SKM-1 (cell line): ENCODE data around the gene CSNK1G1.
"Not testable (repeated sequence)": the region's sequence is repeated elsewhere in the genome, so short reads cannot be mapped to it uniquely, and the experiment has no call there.

Source experiments
- DNase-seq: peaks from one replicate; lab custom pipeline; 2025; ENCODE audit not compliant: unreplicated experiment; lab: John Stamatoyannopoulos, UW

CSNK1G1 gene

GRCh38 chr15:64355944-64356709, at the start of gene CSNK1G1:
Gene CSNK1G1 (minus strand): TSS chr15:64356173. CDS start chr15:64300499, 55,674 bp downstream.
- DNase-seq: peak; percentile 92

- DNase-seq: no peak
These were observed 44.6 kb upstream of the CSNK1G1 start for GRCh38 chr15:64400583-64400982.

GRCh38 chr15:64398575-64398974, 42.6 kb upstream of the CSNK1G1 start:
- no peak for DNase-seq

GRCh38 chr15:64396789-64397188, 40.8 kb upstream of the CSNK1G1 start:
- no peak for DNase-seq

- not testable (repeated sequence) for DNase-seq
These were observed 36.5 kb upstream of the CSNK1G1 start for GRCh38 chr15:64392471-64392870.

- DNase-seq: no peak
These were observed 33.1 kb upstream of the CSNK1G1 start for GRCh38 chr15:64389036-64389435.

GRCh38 chr15:64387562-64388168, 31.7 kb upstream of the CSNK1G1 start, which contains the start of gene TRIP4:
Gene TRIP4 (plus strand): TSS chr15:64387836. CDS start chr15:64387864, 28 bp downstream.
- DNase-seq: peak; percentile 97

GRCh38 chr15:64386291-64386690, 30.3 kb upstream of the CSNK1G1 start:
- no peak for DNase-seq

- no peak for DNase-seq
These were observed 27.8 kb upstream of the CSNK1G1 start for GRCh38 chr15:64383760-64384159.

- peak; percentile 93 for DNase-seq
These were observed 25.2 kb upstream of the CSNK1G1 start, which contains the start of gene PCLAF for GRCh38 chr15:64381000-64381751. Gene PCLAF (minus strand): TSS chr15:64381441. CDS start chr15:64381371, 70 bp downstream.

- not testable (repeated sequence) for DNase-seq
These were observed 24.3 kb upstream of the CSNK1G1 start for GRCh38 chr15:64380130-64380870.

GRCh38 chr15:64379216-64379960, 23.4 kb upstream of the CSNK1G1 start:
- DNase-seq: no peak

GRCh38 chr15:64373360-64373759, 17.4 kb upstream of the CSNK1G1 start:
- no peak for DNase-seq

GRCh38 chr15:64371383-64371782, 15.4 kb upstream of the CSNK1G1 start:
- DNase-seq: not testable (repeated sequence)

GRCh38 chr15:64369078-64369607, 13.2 kb upstream of the CSNK1G1 start:
- DNase-seq: no peak

GRCh38 chr15:64361259-64361658, 5.3 kb upstream of the CSNK1G1 start:
- no peak for DNase-seq

- no peak for DNase-seq
These were observed 702 bp upstream of the CSNK1G1 start for GRCh38 chr15:64356710-64357040.

GRCh38 chr15:64355348-64355943, 527 bp downstream of the CSNK1G1 start:
- DNase-seq: no peak

- no peak for DNase-seq
These were observed 1.2 kb downstream of the CSNK1G1 start for GRCh38 chr15:64354688-64355344.
